Panc1 (cell line): ENCODE measurements around the gene PKD1L1.

Source experiments
- CTCF ChIP-seq: fragments of 450-650 bp; IDR thresholded peaks from 2 replicates; pipeline ENCODE4 v1.5.1; 2017; ENCODE audit warnings: mild to moderate bottlenecking
- SIN3A ChIP-seq: IDR thresholded peaks from 2 replicates; pipeline ENCODE4 v1.6.1; 2012; ENCODE audit warnings: low read depth, mild to moderate bottlenecking, low read length, moderate library complexity, borderline replicate concordance; ENCODE audit not compliant: insufficient read depth

- TF ChIP-seq CTCF = no peak
- TF ChIP-seq SIN3A = no peak
Measured at GRCh38 chr7:47962262-47962661, 14.0 kb upstream of the PKD1L1 start.
